NCI-H2029 (cell line): Measurements from ENCODE around the gene GART.
"Not testable (repeated sequence)": the region's sequence is repeated elsewhere in the genome, so short reads cannot be mapped to it uniquely, and the experiment has no call there.

ENCODE experiments used
- DNase-seq: peaks from one replicate; lab custom pipeline; 2025; lab: John Stamatoyannopoulos, UW

Gene GART

DNA sequence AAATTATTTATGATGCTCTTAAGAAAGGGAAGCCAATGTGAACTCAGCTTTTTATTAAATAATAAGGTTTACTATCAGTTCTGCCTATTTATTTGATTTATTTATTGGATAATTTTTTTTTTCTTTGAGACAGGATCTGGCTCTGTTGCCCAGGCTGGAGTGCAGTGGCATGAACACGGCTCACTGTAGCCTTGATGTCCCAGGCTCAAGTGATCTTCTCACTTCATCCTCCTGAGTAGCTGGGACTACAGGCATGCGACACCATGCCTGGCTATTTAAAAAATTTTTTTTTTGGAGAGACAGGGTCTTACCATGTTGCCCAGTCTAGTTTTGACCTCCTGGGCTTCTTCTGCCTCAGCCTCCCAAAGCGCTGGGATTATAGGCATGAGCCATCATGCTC, 29.4 kb downstream of the GART start:
- DNase-seq, result no peak

DNA sequence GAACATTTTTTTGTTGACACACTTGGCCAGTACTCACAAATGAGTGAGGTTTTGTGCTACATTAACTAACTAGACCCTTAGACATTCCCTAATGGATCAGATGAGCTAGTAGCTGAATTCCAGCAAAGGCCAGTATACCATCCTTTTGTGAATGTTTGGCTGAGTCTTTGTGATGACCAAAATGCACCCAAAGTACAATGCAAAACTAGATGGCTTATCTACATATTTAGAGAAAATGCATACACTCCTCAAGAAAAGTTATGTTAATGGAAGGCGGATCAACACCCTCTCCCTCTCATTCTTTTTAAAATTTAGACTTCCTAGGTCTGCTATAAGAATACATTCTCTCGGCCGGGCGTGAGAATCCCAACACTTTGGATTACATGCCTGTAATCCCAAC, 30.3 kb downstream of the GART start:
- no peak for DNase-seq

DNA sequence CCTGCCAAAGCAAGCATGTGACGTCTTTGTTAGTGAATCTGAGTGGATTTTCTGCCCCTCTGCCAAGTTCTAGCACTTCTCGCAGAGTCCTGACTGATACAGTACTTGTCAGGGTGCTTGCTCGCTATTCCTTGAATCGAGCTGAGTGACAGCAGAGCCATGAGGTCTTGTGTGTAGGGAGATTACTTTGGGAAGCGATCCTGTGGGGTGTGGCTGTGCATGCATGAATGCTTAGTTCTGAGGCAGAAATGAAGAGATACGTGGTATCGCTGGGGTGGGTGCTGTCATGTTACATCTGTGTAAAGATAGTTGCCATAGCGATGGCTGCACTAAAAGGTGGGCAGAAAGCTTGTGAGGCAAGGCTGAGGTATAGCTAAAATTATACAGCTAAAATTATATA, 31.1 kb downstream of the GART start:
- no peak for DNase-seq

DNA sequence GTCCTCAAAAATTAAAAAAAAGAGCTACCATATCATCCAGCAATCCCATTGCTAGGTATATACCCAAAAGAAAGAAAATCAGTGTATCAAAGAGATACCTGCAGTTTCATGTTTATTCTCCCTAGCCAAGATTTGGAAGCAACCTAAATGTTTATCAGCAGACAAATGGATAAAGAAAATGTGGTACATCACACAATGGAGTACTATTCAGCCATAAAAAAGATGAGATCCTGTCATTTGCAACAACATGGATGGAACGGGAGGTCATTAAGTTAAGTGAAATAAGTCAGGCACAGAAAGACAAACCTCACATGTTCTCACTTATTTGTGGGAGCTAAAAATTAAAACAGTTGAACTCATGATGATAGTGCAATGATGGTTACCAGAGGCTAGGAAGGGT, 34.9 kb downstream of the GART start:
- DNase-seq, result not testable (repeated sequence)

DNA sequence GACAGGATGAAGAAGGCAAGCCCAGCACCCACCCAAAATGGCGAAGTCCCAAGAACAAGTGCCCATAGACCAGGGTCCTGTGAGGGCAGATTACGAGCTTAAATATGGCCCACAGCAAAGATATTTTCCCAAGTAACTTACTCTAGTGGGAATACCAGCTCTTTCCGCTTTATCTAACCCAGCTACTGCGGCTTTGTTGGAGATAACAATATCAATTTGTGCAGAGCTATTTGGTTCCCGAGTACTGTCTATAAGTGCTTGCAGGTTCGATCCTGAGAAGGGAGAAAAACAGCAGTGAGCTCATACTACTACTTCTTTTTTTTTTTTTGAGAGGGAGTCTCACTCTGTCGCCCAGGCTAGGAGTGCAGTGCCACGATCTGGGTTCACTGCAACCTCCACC, 36.1 kb downstream of the GART start:
- DNase-seq, result no peak

DNA sequence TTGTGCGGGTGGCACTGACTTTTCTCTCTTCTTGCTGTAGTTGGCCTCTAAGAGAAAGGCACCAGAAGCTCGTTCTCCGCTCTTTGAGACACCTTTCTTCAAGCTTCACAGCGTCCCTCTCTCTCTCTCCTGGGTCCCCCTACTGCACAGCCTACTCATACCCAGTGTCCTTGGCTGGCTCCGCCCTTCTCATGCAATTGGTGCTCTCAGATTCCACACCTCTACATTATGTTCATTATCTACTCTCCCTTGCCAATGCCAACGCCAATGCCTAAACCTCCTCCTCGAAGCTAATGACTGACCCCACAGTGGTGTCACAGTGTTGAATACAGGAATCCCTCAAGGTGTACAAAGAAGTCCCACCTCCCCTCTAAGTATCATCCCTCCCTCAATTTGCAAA, 45.6 kb downstream of the GART start:
- no peak for DNase-seq

DNA sequence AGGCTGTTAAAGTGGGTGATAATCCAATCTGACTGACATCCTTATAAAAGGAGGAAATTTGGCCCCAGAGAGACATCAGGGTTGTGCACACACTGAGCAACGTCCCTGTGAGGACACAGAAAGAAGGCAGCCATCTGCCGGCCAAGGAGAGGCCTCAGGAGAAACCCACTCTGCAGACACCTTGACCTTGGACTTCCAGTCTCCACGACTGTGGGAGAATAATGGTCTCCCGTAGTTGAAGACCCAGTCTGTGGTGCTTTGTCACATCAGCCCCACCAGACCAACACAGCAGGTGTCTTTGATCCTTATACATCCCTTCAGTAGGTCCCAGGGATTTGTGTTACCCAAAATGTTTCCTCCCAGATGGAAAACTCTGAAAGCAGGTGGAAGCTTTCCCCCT, 46.2 kb downstream of the GART start:
- no peak for DNase-seq

DNA sequence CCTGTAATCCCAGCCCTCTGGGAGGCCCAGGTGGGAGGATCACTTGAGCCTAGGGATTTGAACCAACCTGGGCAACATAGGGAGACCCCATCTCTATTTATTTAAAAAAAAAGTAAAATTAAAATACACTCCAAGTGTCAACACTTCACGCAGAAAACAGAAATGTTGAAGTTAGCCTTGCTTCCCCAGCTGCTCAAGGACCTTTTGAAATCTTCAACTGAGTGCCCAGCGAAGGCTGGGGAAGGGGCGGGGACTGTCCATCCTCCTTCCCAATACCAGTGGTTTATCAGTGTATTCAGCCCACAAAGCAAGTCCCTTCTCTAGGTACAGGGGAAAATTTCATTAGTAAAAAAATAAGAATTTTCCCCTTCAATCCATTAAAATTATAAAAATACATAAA, 48.2 kb downstream of the GART start:
- DNase-seq, result no peak

DNA sequence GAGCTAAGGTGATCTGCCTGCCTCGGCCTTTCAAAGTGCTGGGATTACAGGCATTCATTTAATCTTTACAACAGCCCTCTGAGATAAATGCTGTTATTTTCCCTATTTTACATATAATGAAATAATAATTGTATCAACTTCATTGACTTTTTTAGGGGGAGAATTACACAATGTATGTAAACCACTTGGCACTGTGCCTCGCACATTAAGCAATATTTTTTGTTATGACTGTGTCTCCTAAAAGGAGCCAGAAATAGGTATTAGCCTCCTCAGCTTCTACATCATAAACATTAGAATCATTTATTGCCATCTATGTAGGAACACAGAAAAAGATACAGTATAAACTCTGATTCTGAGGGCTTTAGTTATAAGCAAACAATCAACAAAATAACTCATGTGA, 49.3 kb downstream of the GART start:
- no peak for DNase-seq

DNA sequence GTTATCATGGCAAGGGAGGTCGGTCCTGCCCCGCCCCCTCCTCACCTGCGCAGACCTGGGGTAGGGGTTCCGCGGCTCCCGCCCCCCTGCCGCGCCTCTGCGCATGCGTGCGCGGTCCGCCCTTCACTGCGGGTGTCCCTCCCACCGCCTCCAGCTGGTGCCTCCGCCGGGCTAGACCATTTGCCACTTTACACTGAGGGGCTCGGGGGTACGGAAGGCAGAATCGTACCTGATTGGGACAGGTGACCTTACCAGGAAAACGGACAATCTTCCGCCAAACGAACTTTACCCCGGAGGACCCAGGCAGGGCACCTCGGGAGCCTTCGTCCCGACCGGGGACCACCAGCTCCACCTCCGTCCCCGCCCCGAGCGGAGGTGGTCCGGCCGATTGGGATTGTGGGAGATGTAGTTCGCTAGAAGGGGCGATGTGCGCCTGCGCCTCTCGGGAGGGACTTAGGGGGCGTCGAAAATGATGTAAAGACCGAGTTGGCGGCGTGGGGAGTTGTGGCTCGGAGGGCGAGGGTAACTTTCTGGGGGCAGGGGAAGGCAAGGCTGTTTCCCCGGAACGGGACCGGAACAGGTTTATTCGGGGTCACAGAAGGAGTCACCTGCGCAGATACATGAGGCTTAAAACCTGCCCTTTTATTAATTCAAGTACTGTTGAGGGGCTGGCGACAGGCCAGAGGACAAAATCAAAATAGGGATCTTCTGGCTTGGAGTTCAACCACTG, 50.4 kb downstream of the GART start, which contains the start of gene DNAJC28:
DNAJC28 (minus strand) TSS at position 344 of the 730 bp plus-strand sequence. CDS start 2,323 bp downstream, outside the sequence.
- DNase-seq, result peak; percentile 82

DNA sequence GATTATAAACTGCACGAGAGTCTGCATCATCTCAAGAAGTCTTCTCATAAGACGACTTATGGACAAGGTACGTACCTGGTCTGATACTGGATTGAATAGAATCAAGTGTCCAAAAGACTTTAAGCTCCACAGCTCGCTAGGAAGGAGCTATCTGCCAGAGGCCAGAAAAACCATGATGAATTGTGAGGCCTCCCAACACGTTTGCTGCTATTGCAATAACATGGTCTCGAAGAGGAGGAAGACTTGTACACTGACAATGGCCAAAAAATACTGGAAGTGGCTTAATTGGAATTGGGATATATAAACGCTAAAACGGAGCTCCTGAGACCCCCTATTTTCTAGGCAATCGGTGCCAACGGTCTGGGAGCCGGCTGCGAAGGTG, 50.9 kb downstream of the GART start:
- DNase-seq, result no peak

DNA sequence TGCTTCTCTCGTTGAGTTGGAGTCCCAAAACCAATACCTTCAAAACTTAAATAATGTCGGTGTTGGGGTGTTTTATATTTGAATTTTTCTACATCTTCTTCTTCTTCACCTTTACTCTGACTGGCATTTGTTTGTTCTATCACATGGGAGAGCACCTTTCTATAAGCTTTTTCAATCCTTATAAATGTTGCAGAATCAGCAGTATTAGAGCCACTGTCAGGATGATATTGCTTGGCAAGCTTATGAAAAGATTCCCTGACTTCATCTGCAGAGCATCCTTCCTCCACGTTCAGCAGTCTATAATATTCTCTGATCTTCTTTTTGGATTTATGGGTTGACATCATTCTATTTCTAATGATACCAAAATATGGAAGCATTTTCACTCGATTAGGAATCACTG, 53.0 kb downstream of the GART start:
- no peak for DNase-seq

DNA sequence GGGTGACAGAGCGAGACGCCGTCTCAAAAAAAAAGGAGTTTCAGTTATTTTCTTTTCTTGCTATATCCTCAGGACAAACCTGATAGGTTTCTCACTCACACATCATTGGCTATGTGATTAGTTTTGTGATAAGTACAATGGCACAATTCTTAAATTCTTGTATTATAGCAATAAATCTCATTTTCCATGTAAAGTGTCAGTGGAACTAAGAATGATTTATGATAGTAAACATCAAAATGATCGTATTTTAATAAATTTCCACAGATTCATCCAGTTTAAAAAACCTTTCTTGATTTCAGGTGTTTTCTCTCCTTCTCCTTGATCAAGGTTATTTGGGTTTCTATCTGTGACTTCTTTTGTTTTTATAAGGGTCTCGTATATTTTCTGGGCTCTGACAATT, 53.9 kb downstream of the GART start:
- no peak for DNase-seq

DNA sequence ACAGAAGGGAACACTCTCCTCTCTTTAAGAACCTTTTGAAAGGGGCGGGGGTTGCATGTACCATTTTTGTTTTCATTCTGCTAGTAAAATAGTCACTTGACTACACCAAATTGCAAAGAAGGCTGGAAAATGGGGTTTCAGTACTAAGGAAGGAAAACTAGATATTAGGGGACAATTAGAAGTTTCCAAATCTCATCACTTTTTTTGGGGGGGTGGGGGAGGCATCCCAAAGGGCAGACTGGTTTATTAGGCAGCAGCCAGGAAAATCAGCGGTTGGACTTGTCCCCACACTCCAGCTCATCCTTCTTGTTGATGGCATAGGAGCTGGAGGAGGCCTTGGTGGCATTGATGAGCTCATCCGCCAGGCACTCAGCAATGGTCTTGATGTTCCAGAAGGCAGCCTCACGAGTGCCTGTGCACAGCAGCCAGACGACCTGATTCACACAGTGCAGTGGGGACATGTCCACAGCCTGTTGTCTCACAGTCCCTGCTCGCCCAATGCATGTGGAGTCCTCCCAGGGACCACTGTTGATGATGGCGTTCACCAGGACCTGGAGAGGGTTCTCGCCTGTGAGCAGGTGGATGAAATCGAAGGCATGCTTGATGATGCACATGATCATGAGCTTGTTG, 60.5 kb downstream of the GART start:
- DNase-seq, result no peak

DNA sequence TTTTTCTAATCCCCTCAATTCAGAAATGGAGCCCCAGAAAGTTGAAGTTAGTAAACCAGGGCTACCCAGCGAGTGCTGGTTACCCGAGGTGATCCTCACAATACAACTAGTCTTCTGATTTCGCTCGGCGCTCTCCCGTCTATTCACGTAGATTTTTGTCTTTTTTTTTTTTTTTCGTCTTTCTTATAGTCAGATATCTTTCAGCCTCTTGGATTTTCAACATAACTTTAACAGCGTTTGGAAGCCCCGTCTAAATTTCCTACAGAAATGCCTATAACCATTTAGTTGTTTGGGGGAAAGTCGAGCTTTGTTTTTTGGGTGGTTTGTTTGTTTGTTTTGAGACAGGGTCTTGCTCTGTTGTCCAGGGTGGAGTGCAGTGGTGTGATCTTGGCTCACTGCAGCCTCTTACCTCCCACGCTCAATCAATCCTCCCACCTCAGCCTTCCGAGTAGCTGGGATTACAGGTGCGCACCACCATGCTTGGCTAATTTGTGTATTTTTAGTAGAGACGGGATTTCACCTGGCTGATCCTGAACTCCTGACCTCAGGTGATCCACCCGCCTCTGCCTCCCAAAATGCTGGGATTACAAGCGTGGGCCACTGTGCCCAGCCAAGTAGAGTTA, 61.3 kb downstream of the GART start:
- DNase-seq, result no peak

DNA sequence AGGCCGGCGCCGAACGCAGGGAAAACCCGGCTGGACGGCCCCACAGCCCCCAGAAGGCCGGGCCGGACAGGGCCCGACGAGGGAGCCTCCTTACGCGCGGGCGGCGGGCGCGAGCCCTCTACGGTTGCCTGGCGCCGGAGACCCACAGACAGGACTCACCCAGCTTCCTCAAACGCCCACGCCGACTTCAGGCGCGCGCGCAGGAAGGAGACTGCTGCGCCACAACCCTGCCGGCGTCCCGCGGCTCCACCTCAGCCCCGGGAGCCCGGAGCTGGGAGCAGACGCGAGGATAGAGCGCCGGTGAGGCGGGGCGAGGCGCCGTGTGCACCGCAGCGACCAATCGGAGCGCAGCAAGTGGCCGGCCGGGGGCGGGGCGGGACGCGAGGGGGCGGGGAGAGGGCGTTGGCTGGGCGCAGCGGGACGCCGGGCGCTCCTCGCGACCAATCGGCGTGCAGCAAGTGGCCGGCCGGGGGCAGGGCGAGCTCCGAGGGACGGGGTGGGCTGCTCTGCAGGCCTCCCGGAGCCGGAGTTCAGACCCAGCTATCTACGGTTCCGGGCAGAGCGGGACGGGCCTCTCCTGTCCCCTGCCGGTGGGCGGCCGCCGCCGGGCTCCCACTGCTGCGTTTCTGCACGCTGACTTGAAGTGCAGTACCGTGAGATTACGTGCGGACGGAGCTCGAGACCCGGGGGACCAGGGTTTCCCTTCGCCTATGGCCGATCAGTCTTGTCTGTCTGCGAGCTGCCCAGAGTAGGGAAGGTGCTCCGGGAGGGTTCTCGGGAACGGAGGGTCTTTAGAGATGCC, 62.0 kb downstream of the GART start, which contains the start of gene TMEM50B:
TMEM50B (minus strand) TSS at position 296 of the 802 bp plus-strand sequence. CDS start 11,089 bp downstream, outside the sequence.
- DNase-seq, result peak; percentile 95

DNA sequence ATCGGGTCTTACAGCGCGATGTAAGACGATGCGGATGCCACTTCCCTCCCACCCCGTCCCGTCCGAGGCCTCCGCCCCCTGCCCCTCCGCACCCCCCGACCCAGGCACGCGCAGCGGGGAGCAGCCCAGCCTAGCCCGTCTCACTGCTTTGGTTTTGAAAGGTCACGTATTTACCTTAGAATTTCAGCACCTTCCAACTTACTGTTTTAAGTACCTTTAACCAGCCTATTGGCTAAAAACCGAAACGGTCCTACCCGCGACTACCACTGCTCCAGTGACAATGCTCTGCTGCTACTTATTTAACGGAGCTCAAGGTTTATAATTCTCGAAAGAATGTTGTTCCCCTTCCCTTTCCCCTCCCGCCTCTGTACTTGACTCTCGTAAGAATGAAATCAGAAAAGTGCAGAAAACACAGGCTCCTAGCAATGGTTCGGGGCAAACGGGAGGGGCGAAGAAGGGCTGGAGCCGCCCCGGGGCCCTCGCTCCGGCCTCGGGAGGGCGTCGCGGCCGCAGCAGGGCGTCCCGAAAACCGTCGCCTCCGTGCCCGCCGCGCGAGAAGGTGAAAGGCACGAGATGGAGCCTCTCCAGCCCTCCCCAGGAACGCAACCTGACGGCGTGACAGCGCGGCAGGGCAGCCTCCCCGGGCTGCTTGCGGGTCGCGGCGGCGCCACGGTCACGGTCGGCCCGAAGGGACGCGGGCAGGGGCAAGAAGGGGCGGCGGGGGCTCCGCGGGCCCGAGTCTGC, 62.8 kb downstream of the GART start:
- DNase-seq, result no peak

DNA sequence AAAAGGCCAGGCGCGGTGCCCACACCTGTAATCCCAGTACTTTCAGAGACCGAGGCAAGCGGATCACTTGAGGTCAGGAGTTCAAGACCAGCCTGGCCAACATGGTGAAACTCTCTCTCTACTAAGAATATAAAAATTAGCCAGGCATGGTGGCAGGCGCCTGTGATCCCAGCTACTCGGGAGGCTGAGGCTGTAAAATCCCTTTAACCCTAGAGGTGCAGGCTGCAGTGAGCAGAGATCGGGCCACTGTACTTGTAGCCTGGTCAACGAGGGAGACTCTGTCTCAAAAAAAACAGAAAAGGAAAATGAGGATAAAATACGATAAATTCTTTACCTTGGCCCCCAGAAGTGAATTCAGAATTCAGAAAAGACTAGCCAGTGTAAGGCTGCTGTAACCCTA, 63.7 kb downstream of the GART start:
- DNase-seq, result no peak

DNA sequence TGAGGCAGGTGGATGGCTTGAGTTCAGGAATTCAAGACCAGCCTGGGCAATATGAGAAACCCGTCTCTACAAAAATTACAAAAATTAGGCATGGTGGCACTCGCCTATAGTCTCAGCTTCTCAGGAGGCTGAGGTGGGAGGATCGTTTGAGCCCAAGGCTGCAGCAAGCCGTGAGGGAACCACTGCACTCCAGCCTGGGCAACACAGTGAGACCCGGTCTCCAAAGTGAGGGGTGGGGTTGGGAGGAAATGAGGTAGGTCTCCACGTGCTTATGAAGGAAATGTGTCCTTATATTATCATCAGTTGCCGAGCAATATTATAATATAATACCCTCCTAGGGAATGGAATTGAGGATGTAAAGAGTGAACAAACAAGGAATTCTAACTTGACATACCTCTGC, 64.9 kb downstream of the GART start:
- no peak for DNase-seq

DNA sequence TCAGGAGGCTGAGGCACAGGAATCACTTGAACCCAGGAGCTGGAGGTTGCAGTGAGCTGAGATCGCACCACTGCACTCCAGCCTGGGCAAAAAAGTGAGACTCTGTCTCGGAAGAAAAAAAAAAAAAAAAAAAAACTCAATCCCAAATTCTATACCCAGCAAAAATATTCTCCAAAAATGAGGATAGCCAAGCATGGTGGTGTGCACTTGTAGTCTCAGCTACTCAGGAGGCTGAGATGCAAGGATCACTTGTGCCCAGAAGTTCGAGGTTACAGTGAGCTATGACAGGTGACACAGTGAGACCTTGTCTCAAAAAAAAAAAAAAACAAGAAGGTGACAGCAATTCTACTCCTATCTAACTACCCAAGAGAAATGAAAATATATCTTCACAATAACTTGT, 68.6 kb downstream of the GART start:
- DNase-seq, result no peak

DNA sequence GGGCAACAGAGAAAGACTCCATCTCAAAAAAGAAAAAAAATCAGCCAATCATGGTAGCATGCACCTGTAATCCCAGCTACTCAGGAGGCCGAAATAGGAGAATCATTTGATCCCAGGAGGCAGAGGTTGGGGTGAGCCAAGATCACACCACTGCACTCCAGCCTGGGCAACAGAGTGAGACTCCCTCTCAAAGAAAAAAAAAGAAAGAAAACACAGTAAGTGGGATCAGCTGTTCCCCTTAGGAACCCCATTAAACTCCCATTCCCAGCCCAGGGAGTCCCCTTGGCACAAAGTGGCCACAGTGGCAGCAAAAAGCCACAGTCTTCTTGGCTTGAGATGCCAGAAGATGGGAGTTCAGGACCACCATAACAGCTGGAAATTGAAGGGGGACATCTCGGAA, 71.2 kb downstream of the GART start:
- DNase-seq, result no peak

DNA sequence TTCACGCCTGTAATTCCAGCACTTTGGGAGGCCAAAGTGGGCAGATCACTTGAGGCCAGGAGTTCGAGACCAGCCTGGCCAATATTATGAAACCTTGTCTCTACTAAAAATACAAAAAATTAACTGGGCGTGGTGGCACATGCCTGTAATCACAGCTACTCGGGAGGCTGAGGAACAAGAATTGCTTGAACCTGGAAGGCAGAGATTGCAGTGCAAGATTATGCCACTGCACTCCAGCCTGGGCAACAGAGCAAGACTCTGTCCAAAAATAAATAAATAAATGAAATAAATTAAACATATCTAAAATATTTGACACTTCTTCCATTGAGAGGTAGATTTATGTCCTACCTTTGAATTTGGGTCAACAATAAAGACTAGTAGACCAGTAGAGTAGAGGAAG, 72.7 kb downstream of the GART start:
- not testable (repeated sequence) for DNase-seq
